IPS DF 6.9 (cell line): ENCODE results near the gene ANGPTL5.
"Not testable (repeated sequence)": the region's sequence is repeated elsewhere in the genome, so short reads cannot be mapped to it uniquely, and the experiment has no call there.

ENCODE experiments used
- DNase-seq: peaks from one replicate; pipeline ENCODE4 v3.0.0-alpha.2; 2013; ENCODE audit warnings: low read depth, low spot score
- H3K27ac ChIP-seq: one replicate; pipeline ENCODE4 v1.5.1; 2013; ENCODE audit warnings: low read length, control low read depth
- H3K27me3 ChIP-seq: 2 replicates; pipeline ENCODE4 v1.6.1; 2013; ENCODE audit warnings: mild to moderate bottlenecking, low read length; ENCODE audit not compliant: control insufficient read depth, insufficient read depth
- H3K36me3 ChIP-seq: 2 replicates; pipeline ENCODE4 v1.6.1; 2013; ENCODE audit warnings: low read length; ENCODE audit not compliant: control insufficient read depth, insufficient read depth
- H3K4me1 ChIP-seq: 2 replicates; pipeline ENCODE4 v1.6.1; 2013; ENCODE audit warnings: low read length; ENCODE audit not compliant: control insufficient read depth, insufficient read depth
- H3K4me3 ChIP-seq: 2 replicates; pipeline ENCODE4 v1.5.1; 2013; ENCODE audit warnings: mild to moderate bottlenecking, low read length
- H3K9me3 ChIP-seq: 2 replicates; pipeline ENCODE4 v1.6.1; 2013; ENCODE audit warnings: low read length, inconsistent platforms; ENCODE audit not compliant: control insufficient read depth, insufficient read depth
- WGBS: extraction: QIAGEN DNeasy Blood & Tissue Kit; methylation state at CpG from one replicate; pipeline ENCODE4 v1.1.7; 2013; ENCODE audit warnings: mixed read lengths, missing lambda C conversion rate; ENCODE audit not compliant: insufficient read length, insufficient coverage; 5-methylcytosine and 5-hydroxymethylcytosine counted together

ANGPTL5 gene

GRCh38 chr11:101916422-101916821 is at the start of gene ANGPTL5:
ANGPTL5 (minus strand) TSS chr11:101916522; CDS start chr11:101907909, 8,613 bp downstream.
- H3K27ac ChIP-seq: no peak within 1 kb of the TSS
- DNase-seq: no peak
- WGBS: no CpG with 5 or more reads among the region's 2 CpGs
- H3K27me3 ChIP-seq: no peaks in the 10 kb centered on the region
- no peaks in the 10 kb centered on the region for H3K9me3 ChIP-seq
- peak within 1 kb of the TSS; percentile 56; the same call in 1 of the 2 replicates for H3K4me3 ChIP-seq
- H3K4me1 ChIP-seq: no peaks in the 10 kb centered on the region; the same call in 1 of the 2 replicates
- H3K36me3 ChIP-seq: no peaks in the 10 kb centered on the region

GRCh38 chr11:101964200-101964599 is 47.9 kb upstream of the ANGPTL5 start:
- no CpG with 5 or more reads among the region's 10 CpGs for WGBS
- H3K27me3 ChIP-seq: not testable (repeated sequence)

GRCh38 chr11:101960231-101960630 is 43.9 kb upstream of the ANGPTL5 start:
- no peaks in the 10 kb centered on the region for H3K36me3 ChIP-seq
- no peaks in the 10 kb centered on the region for H3K9me3 ChIP-seq
- H3K4me3 ChIP-seq: no peak overlapping the region
- no CpG with 5 or more reads among the region's 1 CpG for WGBS
- no peaks in the 10 kb centered on the region for H3K4me1 ChIP-seq
- no peaks in the 10 kb centered on the region for H3K27me3 ChIP-seq
- DNase-seq: no peak
- H3K27ac ChIP-seq: no peak overlapping the region

More at GRCh38 chr11:101964200-101964599, 47.9 kb upstream of the ANGPTL5 start:
- H3K4me1 ChIP-seq, H3K9me3 ChIP-seq, H3K27ac ChIP-seq, DNase-seq, H3K4me3 ChIP-seq, H3K36me3 ChIP-seq: not testable (repeated sequence)

GRCh38 chr11:101955701-101956100 is 39.4 kb upstream of the ANGPTL5 start:
- Histone ChIP-seq H3K4me1 (no peaks in the 10 kb centered on the region), H3K9me3 (no peaks in the 10 kb centered on the region), H3K4me3 (no peak overlapping the region), H3K27me3 (no peaks in the 10 kb centered on the region), H3K27ac (no peak overlapping the region), H3K36me3 (no peaks in the 10 kb centered on the region)
- no peak for DNase-seq
- no CpG with 5 or more reads among the region's 5 CpGs for WGBS

GRCh38 chr11:101955278-101955677 is 39.0 kb upstream of the ANGPTL5 start:
- H3K36me3 ChIP-seq: no peaks in the 10 kb centered on the region

GRCh38 chr11:101949680-101950220 is 33.4 kb upstream of the ANGPTL5 start:
- H3K27ac ChIP-seq: no peak overlapping the region
- WGBS: no CpG with 5 or more reads among the region's 1 CpG
- DNase-seq: no peak
- H3K4me3 ChIP-seq: no peak overlapping the region
- no peaks in the 10 kb centered on the region for H3K9me3 ChIP-seq
- no peaks in the 10 kb centered on the region for H3K27me3 ChIP-seq
- H3K4me1 ChIP-seq: no peaks in the 10 kb centered on the region
- H3K36me3 ChIP-seq: no peaks in the 10 kb centered on the region

More at GRCh38 chr11:101955278-101955677, 39.0 kb upstream of the ANGPTL5 start:
- Histone ChIP-seq H3K4me1 (no peaks in the 10 kb centered on the region), H3K27ac (no peak overlapping the region), H3K27me3 (no peaks in the 10 kb centered on the region), H3K4me3 (no peak overlapping the region), H3K9me3 (no peaks in the 10 kb centered on the region)
- no peak for DNase-seq
- WGBS: no CpG with 5 or more reads among the region's 3 CpGs

- Histone ChIP-seq H3K4me3 (no peak overlapping the region), H3K27me3 (no peaks in the 10 kb centered on the region), H3K36me3 (no peaks in the 10 kb centered on the region), H3K9me3 (no peaks in the 10 kb centered on the region), H3K4me1 (no peaks in the 10 kb centered on the region), H3K27ac (no peak overlapping the region)
- WGBS: no CpG with 5 or more reads among the region's 4 CpGs
- DNase-seq: no peak
These were observed 29.1 kb upstream of the ANGPTL5 start for GRCh38 chr11:101945448-101945847.

- Histone ChIP-seq H3K36me3 (no peaks in the 10 kb centered on the region), H3K27ac (no peak overlapping the region), H3K4me1 (no peaks in the 10 kb centered on the region), H3K27me3 (no peaks in the 10 kb centered on the region), H3K9me3 (no peaks in the 10 kb centered on the region), H3K4me3 (no peak overlapping the region)
- DNase-seq: no peak
- no CpG with 5 or more reads among the region's 2 CpGs for WGBS
These were observed 28.6 kb upstream of the ANGPTL5 start for GRCh38 chr11:101944923-101945322.

GRCh38 chr11:101940901-101941520 is 24.7 kb upstream of the ANGPTL5 start:
- DNase-seq: no peak
- no peaks in the 10 kb centered on the region for H3K27me3 ChIP-seq
- H3K4me1 ChIP-seq: no peaks in the 10 kb centered on the region
- H3K27ac ChIP-seq: no peak overlapping the region
- WGBS: no CpG with 5 or more reads among the region's 3 CpGs
- no peaks in the 10 kb centered on the region for H3K9me3 ChIP-seq
- H3K4me3 ChIP-seq: no peak overlapping the region
- H3K36me3 ChIP-seq: no peaks in the 10 kb centered on the region

GRCh38 chr11:101931692-101932091 is 15.4 kb upstream of the ANGPTL5 start:
- H3K27me3 ChIP-seq: no peaks in the 10 kb centered on the region
- H3K4me3 ChIP-seq: no peak overlapping the region
- no CpG with 5 or more reads among the region's 6 CpGs for WGBS
- DNase-seq: no peak
- no peaks in the 10 kb centered on the region for H3K36me3 ChIP-seq
- H3K27ac ChIP-seq: no peak overlapping the region
- H3K9me3 ChIP-seq: no peaks in the 10 kb centered on the region
- no peaks in the 10 kb centered on the region for H3K4me1 ChIP-seq
